RPMI7951 (cell line): ENCODE data around the gene PRSS22. TPM values are rescaled to one million over a fixed set of nuclear protein-coding genes. Genes with fewer than 3 reads are reported as not detected.

ENCODE experiments used
- DNase-seq: peaks from one replicate; pipeline ENCODE4 v3.0.0-alpha.2; 2012; ENCODE audit warnings: low read depth
- total RNA-seq: library from RNA; depleted of rRNA; stranded (reverse); fragments of >200 nt; shearing (Covaris generic); gene quantifications from 2 replicates; pipeline ENCODE4 v1.2.3, GENCODE V29; 2014

The PRSS22 gene
- total RNA-seq, 1 experiment from 2014 or later: 0.72 TPM

DNA sequence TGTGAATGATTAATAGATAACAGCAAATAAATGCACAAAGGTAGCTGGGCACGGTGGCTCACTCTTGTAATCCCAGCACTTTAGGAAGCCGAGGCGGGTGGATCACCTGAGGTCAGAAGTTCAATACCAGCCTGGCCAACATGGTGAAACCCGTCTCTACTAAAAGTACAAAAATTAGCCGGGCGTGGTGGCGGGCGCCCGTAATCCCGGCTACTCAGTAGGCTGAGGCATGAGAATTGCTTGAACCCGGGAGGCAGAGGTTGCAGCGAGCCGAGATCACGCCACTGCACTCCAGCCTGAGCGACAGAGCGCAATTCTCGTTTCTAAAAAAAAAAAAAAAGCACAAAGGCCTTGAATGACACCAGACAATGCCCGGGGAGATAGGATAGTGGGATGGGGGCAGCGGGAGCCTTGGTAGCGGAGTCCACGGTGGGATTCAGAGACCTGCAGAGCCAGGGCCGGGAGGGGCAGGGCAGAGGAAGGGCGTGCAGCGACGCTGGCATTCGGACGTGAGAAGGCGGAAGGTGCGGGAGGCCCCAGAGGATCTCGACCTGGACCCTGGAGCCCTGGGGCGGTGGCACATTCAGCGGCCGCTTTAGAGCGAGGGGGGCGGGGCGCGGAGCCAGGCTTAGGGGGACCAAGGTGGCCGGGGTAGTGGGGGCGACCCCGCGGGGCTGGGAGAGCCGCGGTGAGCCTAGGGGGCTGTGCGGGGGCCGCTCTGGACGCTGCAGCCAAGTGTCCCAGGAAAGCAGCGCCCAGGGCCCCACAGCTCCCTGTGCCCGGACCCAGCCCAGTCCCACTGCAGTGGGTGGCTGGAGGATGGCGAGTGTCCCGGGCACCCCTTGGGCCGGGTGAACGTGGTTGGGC is 24.0 kb upstream of the PRSS22 start:
- DNase-seq: peak; percentile 41

DNA sequence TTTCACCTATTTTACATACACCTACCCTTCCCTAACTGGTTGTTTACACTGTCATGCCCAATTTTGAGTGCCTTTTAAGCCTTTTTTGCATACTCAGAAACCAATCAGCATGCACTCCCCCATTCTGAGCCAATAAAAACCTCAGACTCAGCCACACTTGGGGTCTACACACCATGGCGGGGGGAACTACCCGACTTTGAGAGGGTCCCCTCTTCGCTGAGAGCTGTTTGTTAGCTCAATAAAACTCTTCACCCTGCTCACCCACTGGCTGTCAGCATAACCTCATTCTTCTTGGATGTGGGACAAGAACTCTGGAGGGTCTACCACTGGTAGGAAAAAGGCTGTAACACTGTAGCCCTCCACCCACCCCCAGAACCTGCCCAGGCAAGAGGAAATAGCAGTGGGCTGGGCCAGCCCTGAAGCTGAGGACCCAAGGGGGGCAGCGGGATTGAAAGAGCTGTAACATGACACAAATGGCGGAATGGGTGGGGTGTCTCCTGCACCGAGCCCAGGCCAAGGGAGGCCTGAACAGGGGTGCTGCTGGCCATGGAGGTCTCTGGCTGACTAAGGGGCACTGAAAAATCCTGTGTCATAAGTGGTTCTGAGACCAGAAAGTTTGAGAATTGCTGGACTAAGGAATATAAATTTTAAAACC is 22.0 kb upstream of the PRSS22 start:
- no peak for DNase-seq

DNA sequence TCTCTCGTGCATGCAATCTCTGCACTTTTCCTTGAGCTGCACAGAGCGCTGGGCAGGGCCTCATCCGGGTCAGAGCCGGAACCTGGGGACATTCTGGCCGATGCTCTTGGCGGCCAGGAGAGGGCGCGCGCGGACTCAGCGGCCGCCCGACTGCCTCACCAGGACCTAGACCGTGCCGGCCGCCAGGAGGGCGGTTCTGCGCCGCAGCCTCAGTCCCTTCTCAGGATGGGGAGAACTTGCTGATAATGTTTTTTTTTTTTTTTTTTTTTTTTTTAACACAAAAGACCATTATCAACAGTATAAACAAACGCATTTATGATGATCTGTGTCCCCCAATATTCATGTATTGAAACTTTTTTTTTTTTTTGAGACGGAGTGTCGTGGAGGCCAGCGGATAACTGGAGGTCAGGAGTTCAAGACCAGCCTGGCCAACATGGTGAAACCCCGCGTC is 17.0 kb upstream of the PRSS22 start:
- peak; percentile 75 for DNase-seq

DNA sequence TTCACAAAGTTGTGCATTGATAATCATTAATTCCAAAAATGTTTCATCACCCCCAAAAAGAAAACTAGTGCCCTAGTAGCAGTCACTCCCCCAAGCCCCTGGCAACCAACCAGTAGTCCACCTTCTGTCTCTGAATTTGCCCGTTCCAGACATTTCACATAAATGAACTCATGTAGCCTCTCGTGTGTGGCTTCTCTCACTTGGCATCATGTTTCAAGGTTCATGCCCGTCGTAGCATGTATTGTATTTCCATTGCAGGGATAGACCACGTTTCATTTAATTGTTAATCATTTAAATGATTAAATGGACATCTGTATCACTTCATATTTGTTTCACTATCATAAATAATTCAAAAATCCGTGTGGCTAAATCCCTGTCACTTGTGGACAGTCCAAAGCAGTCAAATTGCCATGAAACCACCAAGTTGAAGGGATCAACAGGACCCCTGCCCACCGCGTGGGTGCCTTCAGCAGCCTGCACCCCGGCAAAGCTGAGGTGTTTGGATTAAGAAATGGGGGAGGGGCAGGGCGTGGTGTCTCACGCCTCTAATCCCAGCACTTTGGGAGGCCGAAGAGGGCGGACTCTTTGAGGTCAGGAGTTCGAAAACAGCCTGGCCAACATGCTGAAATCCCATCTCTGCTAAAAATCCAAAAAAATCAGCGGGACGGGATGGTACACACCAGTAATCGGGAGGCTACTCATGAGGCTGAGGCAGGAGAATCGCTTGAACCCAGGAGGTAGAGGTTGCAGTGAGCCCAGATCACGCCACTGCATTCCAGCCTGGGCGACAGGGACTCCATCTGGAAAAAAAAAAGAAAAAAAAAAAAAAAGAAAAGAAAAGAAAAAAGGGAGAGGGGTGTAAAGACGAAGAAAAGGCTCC is 16.3 kb upstream of the PRSS22 start:
- DNase-seq: no peak

DNA sequence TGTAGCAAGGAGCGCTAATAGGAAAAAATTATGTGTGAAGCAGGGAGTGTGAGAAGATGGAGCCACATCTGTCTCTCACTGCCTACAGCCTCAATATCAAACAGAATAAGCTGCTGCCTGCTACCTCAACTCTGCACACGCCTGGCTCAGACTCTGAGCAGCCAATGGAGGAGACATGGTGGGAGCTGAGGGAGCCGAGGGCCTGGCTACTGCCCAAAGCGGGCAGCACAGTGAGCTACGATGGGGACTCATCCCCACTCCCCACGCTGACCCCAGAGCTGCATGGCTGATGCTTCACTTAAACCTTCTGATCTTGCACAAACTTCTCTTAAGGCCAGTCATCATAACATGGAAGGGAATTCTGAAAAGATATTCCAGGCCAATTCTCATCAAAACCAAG is 14.0 kb upstream of the PRSS22 start:
- DNase-seq: no peak

DNA sequence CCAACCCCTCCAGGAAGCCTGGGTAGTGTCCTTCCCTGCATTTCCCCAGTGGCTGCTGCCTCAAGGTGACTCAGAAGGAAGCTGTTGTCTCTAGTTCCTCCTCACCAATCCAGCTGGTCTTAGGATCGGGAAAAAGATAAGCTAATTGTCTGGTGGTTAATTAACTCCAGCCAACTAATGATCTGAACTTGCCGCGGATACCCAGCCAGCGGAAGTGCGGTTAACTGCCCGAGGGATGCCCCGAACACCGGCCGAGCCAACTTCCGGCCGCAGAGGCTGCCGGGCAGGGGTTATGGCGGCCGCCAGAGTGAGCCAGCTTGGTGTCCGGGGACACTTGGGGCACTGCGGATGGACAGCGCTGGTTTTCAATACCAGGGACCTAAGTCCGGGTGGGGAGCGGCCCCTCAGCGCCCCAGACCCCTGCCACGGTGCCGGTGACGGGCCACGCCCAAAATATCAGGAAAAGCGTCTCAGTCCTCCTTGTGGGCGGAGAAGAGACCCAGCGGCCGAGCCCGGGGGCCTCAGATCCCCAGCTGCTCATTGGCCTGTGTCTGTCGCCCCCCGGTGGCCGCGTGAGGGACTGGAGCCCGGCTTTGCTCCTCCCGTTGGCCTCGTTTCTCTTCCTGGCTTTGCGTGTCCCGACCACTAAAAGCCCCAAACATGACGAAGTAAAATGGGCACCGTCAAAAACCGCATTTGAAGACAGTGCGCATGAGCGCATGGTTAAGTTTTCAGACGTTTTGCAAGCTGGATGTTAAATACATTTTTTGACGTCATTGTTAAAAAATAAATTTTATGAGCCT is 10.2 kb upstream of the PRSS22 start:
- peak; percentile 97 for DNase-seq

DNA sequence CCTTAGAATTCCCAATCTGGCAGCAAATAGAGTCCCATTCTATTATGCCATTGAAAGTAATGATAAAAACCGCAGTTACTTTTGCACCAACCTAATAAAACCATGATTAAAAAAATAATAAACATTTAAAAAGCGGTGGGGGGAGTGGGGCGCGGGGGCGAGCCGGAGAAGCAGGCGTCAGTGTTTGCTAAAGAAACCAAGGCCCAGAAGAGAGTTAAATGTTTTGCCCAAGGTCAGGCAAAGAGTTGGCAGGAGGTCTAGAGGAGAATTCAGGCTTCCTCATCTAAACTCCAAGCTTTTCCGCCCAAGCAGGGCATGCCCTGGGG is 9.7 kb upstream of the PRSS22 start:
- DNase-seq: no peak

- no peak for DNase-seq
Observed at GRCh38 chr16:2866431-2866830, 8.5 kb upstream of the PRSS22 start.

GRCh38 chr16:2865651-2866050 is 7.7 kb upstream of the PRSS22 start:
- no peak for DNase-seq

GRCh38 chr16:2860826-2861567 is 3.0 kb upstream of the PRSS22 start:
- DNase-seq: no peak

- no peak for DNase-seq
Observed at GRCh38 chr16:2859686-2860265, 1.8 kb upstream of the PRSS22 start.

- DNase-seq: peak; percentile 39
Observed at GRCh38 chr16:2858245-2859025, 465 bp upstream of the PRSS22 start.

DNA sequence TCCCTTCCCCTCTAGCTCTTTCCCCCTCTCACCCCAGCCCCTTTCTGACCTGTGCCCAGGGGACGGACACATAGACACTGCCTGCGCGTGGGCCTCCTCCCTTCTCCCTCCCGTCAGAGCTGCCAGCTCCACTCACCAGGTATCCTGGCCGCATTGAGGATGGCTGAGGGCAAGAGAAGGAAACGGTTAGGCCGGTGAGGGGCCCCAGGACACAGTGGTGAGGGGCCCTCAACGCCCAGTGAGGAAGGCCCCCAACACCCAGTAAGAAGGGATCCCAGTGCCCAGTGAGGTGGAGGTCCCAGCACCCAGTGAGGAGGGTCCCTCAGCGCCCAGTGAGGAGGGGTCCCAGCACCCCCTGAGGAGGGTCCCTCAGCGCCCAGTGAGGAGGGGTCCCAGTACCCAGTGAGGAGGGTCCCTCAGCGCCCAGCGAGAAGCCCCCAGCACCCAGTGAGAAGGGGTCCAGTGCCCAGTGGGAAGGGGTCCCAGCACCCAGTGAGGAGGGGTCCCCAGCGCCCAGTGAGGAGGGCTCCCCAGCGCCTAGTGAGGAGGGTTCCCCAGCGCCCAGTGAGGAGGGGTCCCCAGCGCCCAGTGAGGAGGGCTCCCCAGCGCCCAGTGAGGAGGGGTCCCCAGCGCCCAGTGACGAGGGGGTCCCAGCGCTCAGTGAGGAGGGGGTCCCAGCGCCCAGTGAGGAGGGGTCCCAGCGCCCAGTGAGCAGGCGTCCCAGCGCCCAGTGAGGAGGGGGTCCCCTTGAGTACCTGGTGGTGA is 1.1 kb downstream of the PRSS22 start:
- no peak for DNase-seq

DNA sequence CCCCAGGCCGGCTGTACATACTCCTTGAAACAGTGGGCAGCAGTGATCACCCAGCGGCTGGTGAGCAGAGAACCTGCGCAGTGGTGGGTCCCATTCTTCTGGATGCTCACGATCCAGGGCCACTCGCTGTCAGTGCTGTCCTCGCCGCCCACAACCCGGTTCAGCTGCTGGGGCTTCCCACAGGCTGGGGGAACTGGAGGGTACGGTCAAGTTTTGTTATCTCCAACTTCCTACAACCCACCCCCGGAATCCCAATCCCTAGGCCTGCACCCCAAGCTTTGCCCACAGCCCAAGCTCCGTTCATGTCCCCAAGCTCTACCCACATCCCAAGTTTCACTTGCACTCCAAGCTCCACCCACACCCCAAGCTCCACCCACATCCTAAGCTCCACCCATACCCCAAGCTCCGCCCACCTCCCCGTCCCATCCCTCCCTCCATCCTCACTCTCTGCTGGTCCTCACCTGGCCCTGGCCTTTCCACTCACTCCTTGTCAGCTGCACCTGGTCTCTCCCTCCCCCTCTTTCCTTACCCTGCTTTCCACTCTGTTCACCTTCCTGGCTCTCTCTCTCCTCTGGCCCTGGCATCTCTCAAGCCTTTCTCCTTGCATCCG is 1.8 kb downstream of the PRSS22 start:
- DNase-seq: no peak

DNA sequence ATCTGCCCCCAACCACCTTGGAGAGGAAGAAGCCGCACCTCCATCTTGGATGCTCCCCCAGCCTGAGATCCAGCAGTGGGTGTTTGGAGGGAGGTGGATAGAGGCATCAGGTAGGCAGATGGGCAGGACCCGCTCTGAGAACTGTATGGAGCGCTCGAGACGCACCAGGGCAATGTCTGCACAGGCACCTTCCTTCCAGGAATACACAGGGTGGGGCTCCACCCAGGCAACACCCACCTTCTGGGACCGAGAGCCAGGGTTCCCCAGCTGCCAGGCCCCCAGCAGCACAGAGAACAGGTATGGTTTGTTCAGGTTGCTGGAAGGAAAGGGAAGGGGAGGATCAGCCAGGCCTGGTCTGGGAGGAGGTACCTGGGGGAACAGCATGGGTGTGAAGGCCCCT is 2.4 kb downstream of the PRSS22 start:
- no peak for DNase-seq

- no peak for DNase-seq
Observed at GRCh38 chr16:2854700-2855309, 3.2 kb downstream of the PRSS22 start.

- DNase-seq: no peak
Observed at GRCh38 chr16:2853531-2854073, 4.4 kb downstream of the PRSS22 start.
